HL-60 (cell line): ENCODE results near the gene INSRR.

Experiments used
- CTCF ChIP-seq: IDR thresholded peaks from one replicate; pipeline ENCODE4 v1.5.1; 2011; ENCODE audit warnings: low read length, control low read depth, inconsistent platforms; ENCODE audit not compliant: insufficient read depth
- GABPA ChIP-seq: IDR thresholded peaks from 2 replicates; pipeline ENCODE4 v1.6.1; 2012; ENCODE audit warnings: low read depth
- POLR2AphosphoS5 ChIP-seq: IDR thresholded peaks from 2 replicates; pipeline ENCODE4 v1.6.1; 2012; ENCODE audit warnings: low read depth
- TF ChIP-seq, protein P1 (sequence below): IDR thresholded peaks from 2 replicates; pipeline ENCODE4 v1.6.1; 2012; ENCODE audit warnings: low read depth; ENCODE audit not compliant: insufficient replicate concordance

- TF ChIP-seq POLR2AphosphoS5, result no peak
- TF ChIP-seq CTCF, result no peak
- TF ChIP-seq, protein P1, sequence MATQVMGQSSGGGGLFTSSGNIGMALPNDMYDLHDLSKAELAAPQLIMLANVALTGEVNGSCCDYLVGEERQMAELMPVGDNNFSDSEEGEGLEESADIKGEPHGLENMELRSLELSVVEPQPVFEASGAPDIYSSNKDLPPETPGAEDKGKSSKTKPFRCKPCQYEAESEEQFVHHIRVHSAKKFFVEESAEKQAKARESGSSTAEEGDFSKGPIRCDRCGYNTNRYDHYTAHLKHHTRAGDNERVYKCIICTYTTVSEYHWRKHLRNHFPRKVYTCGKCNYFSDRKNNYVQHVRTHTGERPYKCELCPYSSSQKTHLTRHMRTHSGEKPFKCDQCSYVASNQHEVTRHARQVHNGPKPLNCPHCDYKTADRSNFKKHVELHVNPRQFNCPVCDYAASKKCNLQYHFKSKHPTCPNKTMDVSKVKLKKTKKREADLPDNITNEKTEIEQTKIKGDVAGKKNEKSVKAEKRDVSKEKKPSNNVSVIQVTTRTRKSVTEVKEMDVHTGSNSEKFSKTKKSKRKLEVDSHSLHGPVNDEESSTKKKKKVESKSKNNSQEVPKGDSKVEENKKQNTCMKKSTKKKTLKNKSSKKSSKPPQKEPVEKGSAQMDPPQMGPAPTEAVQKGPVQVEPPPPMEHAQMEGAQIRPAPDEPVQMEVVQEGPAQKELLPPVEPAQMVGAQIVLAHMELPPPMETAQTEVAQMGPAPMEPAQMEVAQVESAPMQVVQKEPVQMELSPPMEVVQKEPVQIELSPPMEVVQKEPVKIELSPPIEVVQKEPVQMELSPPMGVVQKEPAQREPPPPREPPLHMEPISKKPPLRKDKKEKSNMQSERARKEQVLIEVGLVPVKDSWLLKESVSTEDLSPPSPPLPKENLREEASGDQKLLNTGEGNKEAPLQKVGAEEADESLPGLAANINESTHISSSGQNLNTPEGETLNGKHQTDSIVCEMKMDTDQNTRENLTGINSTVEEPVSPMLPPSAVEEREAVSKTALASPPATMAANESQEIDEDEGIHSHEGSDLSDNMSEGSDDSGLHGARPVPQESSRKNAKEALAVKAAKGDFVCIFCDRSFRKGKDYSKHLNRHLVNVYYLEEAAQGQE, result no peak
- no peak for TF ChIP-seq GABPA
Observed at GRCh38 chr1:156833603-156834002, 25.3 kb downstream of the INSRR start.
